ENCODE measurements around the gene ING5. TPM values are rescaled to one million over a fixed set of nuclear protein-coding genes. Genes with fewer than 3 reads are reported as not detected.
A peak's percentile ranks its signal among the peaks of the same experiment; 100 is the strongest.

Gene ING5
- total RNA-seq, 1 donor from 2014 or later, result 16.3 TPM

GRCh38 chr2:241767464-241768250 is 65.8 kb downstream of the ING5 start:
- no peak for TF ChIP-seq CTCF (IDR thresholded peaks at IDR 0.05)
- no peaks in the 10 kb centered on the region for H3K9me3 Mint-ChIP-seq (ENCODE audit: low read depth)
- H3K4me3 Mint-ChIP-seq (ENCODE audit: unreplicated experiment), result no peak overlapping the region
- no peak overlapping the region for H3K27ac Mint-ChIP-seq (ENCODE audit: unreplicated experiment)
- no peaks in the 10 kb centered on the region for H3K4me1 Mint-ChIP-seq (ENCODE audit: low read depth)
- peaks cover under 1% of the 10 kb centered on the region for H3K36me3 Mint-ChIP-seq (ENCODE audit: low read depth)
- H3K27me3 Mint-ChIP-seq (ENCODE audit: low read depth), result no peaks in the 10 kb centered on the region
- peak; percentile 92 for DNase-seq (ENCODE audit: low spot score)

- Mint-ChIP-seq H3K27me3 (ENCODE audit: low read depth) (no peaks in the 10 kb centered on the region), H3K4me1 (ENCODE audit: low read depth) (no peaks in the 10 kb centered on the region), H3K36me3 (ENCODE audit: low read depth) (no peaks in the 10 kb centered on the region), H3K9me3 (ENCODE audit: low read depth) (no peaks in the 10 kb centered on the region), H3K27ac (ENCODE audit: unreplicated experiment) (no peak overlapping the region), H3K4me3 (ENCODE audit: unreplicated experiment) (no peak overlapping the region)
- DNase-seq (ENCODE audit: low spot score), result peak; percentile 90
- no peak for TF ChIP-seq CTCF (IDR thresholded peaks at IDR 0.05)
Measured at GRCh38 chr2:241768251-241768711, 66.4 kb downstream of the ING5 start.

GRCh38 chr2:241768850-241769249 is 67.0 kb downstream of the ING5 start:
- H3K9me3 Mint-ChIP-seq (ENCODE audit: low read depth), result no peaks in the 10 kb centered on the region
- DNase-seq (ENCODE audit: low spot score), result peak; percentile 87
- H3K27me3 Mint-ChIP-seq (ENCODE audit: low read depth), result no peaks in the 10 kb centered on the region
- no peak overlapping the region for H3K27ac Mint-ChIP-seq (ENCODE audit: unreplicated experiment)
- no peaks in the 10 kb centered on the region for H3K4me1 Mint-ChIP-seq (ENCODE audit: low read depth)
- no peaks in the 10 kb centered on the region for H3K36me3 Mint-ChIP-seq (ENCODE audit: low read depth)
- no peak overlapping the region for H3K4me3 Mint-ChIP-seq (ENCODE audit: unreplicated experiment)
- no peak for TF ChIP-seq CTCF (IDR thresholded peaks at IDR 0.05)

GRCh38 chr2:241769819-241770184 is 68.0 kb downstream of the ING5 start:
- DNase-seq (ENCODE audit: low spot score), result no peak
- Mint-ChIP-seq H3K36me3 (ENCODE audit: low read depth) (no peaks in the 10 kb centered on the region), H3K27ac (ENCODE audit: unreplicated experiment) (no peak overlapping the region), H3K9me3 (ENCODE audit: low read depth) (no peaks in the 10 kb centered on the region), H3K27me3 (ENCODE audit: low read depth) (no peaks in the 10 kb centered on the region), H3K4me1 (ENCODE audit: low read depth) (peaks cover 3% of the 10 kb centered on the region), H3K4me3 (ENCODE audit: unreplicated experiment) (no peak overlapping the region)
- TF ChIP-seq CTCF (IDR thresholded peaks at IDR 0.05), result no peak

GRCh38 chr2:241770185-241770935 is 68.5 kb downstream of the ING5 start:
- peaks cover 7% of the 10 kb centered on the region for H3K4me1 Mint-ChIP-seq (ENCODE audit: low read depth)
- H3K4me3 Mint-ChIP-seq (ENCODE audit: unreplicated experiment), result no peak overlapping the region

More at GRCh38 chr2:241770185-241770935, 68.5 kb downstream of the ING5 start:
- Mint-ChIP-seq H3K27ac (ENCODE audit: unreplicated experiment) (no peak overlapping the region), H3K36me3 (ENCODE audit: low read depth) (no peaks in the 10 kb centered on the region), H3K9me3 (ENCODE audit: low read depth) (no peaks in the 10 kb centered on the region), H3K27me3 (ENCODE audit: low read depth) (no peaks in the 10 kb centered on the region)
- DNase-seq (ENCODE audit: low spot score), result peak; percentile 88
- no peak for TF ChIP-seq CTCF (IDR thresholded peaks at IDR 0.05)

All from chondrocyte (in vitro differentiated cells).